ENCODE data around the gene ANKAR. TPM values are rescaled to one million over a fixed set of nuclear protein-coding genes. Genes with fewer than 3 reads are reported as not detected.

The ANKAR gene
- total RNA-seq, 4 donors from 2014 or later: 7.9 to 19.1 (median 11.2) TPM

DNA sequence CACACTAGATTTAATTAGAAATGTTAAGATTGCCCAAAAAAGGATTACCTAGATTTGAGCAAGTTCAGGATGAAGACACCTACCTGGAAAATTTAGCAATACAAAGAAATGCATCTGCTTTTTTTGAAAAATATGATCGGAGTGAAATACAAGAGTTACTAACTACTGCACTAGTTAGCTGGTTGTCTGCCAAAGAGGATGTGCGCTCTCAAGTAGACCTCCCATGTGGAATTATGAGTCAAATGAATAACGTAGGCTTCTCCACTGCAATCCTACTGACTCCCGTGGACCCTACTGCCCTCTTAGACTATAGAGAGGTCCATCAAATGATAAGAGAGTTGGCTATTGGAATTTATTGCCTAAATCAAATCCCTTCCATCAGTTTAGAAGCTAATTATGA, 2.0 kb downstream of the ANKAR start:
- 60% methylated on average over 4 of the region's 4 CpGs for WGBS
- no peak overlapping the region for H3K27ac ChIP-seq (replicated peaks in 1 of 4)
- H3K27me3 ChIP-seq: no peaks in the 10 kb centered on the region
- no peak overlapping the region for H3K4me3 ChIP-seq
- H3K4me1 ChIP-seq: peaks cover 14 to 43% (median 29%) of the 10 kb centered on the region in 4 donors
- intact Hi-C loops (cut with DNase I): no loop called here
- TF ChIP-seq POLR2A (IDR thresholded peaks at IDR 0.05; ENCODE audit: low read depth) (no peak), POLR2AphosphoS5 (IDR thresholded peaks at IDR 0.05) (no peak), EP300 (IDR thresholded peaks at IDR 0.05) (no peak)
- TF ChIP-seq, protein P1, sequence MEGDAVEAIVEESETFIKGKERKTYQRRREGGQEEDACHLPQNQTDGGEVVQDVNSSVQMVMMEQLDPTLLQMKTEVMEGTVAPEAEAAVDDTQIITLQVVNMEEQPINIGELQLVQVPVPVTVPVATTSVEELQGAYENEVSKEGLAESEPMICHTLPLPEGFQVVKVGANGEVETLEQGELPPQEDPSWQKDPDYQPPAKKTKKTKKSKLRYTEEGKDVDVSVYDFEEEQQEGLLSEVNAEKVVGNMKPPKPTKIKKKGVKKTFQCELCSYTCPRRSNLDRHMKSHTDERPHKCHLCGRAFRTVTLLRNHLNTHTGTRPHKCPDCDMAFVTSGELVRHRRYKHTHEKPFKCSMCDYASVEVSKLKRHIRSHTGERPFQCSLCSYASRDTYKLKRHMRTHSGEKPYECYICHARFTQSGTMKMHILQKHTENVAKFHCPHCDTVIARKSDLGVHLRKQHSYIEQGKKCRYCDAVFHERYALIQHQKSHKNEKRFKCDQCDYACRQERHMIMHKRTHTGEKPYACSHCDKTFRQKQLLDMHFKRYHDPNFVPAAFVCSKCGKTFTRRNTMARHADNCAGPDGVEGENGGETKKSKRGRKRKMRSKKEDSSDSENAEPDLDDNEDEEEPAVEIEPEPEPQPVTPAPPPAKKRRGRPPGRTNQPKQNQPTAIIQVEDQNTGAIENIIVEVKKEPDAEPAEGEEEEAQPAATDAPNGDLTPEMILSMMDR (IDR thresholded peaks at IDR 0.05): no peak
- DNase-seq (ENCODE audit: extremely low spot score): no peak
- peaks cover 0 to 12% (median 8%) of the 10 kb centered on the region in 4 donors for H3K36me3 ChIP-seq
- peaks cover 0 to 7% (median 0%) of the 10 kb centered on the region in 4 donors for H3K9me3 ChIP-seq

DNA sequence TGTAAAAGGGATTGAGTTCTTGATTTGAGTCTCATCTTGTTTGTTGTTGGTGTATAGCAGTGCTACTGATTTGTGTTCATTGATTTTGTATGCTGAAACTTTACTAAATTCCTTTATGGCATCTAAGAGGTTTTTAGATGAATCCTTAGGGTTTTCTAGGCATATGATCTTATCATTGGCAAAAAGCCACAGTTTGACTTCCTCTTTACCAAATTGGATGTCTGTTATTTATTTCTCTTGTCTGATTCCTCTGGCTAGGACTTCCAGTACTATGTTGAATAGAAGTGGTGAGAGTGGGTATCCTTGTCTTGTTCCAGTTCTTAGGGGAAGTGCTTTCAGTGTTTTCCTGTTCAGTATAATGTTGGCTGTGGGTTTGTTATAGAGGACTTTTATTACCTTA, 4.8 kb downstream of the ANKAR start:
- DNase-seq (ENCODE audit: extremely low spot score): no peak
- Histone ChIP-seq H3K36me3 (peaks cover 0 to 4% (median 0%) of the 10 kb centered on the region in 4 donors), H3K27ac (replicated peaks in 1 of 4) (no peak overlapping the region), H3K4me1 (peaks cover 9 to 41% (median 29%) of the 10 kb centered on the region in 4 donors), H3K9me3 (peaks cover 0 to 7% (median 0%) of the 10 kb centered on the region in 4 donors), H3K4me3 (no peak overlapping the region), H3K27me3 (no peaks in the 10 kb centered on the region)
- intact Hi-C loops (cut with DNase I): no loop called here
- no peak for TF ChIP-seq POLR2A (IDR thresholded peaks at IDR 0.05; ENCODE audit: low read depth)
- no peak for TF ChIP-seq POLR2AphosphoS5 (IDR thresholded peaks at IDR 0.05)
- TF ChIP-seq, protein P1 (IDR thresholded peaks at IDR 0.05): no peak
- TF ChIP-seq EP300 (IDR thresholded peaks at IDR 0.05): no peak

DNA sequence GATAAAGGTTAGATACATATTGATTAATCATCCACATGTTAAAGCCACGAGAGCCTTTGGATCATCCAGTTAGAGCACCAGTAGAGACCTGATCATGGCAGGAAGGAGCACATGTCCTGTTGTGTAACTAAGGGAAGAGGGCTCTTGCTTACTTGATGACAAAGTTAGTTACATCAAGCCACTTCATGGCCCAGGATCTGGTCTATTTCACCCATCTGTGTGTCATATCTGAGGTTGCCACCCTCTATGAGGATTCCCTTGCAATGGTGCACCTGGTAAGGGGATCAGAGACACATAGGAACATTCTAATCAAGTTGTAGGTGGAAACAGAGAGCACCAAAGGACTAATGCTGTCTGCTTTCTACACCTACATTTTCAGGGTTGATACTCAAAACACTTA, 6.7 kb downstream of the ANKAR start:
- H3K27me3 ChIP-seq: no peaks in the 10 kb centered on the region
- intact Hi-C loops (cut with DNase I): no loop called here
- WGBS: 92% methylated on average over 1 of the region's 1 CpG
- peaks cover 0 to 4% (median 0%) of the 10 kb centered on the region in 4 donors for H3K36me3 ChIP-seq
- H3K27ac ChIP-seq (replicated peaks in 1 of 4): no peak overlapping the region
- H3K9me3 ChIP-seq: peaks cover 0 to 7% (median 0%) of the 10 kb centered on the region in 4 donors
- H3K4me1 ChIP-seq: peaks cover 0 to 38% (median 27%) of the 10 kb centered on the region in 4 donors
- TF ChIP-seq, protein P1 (IDR thresholded peaks at IDR 0.05): no peak
- DNase-seq (ENCODE audit: extremely low spot score): no peak
- H3K4me3 ChIP-seq: no peak overlapping the region

DNA sequence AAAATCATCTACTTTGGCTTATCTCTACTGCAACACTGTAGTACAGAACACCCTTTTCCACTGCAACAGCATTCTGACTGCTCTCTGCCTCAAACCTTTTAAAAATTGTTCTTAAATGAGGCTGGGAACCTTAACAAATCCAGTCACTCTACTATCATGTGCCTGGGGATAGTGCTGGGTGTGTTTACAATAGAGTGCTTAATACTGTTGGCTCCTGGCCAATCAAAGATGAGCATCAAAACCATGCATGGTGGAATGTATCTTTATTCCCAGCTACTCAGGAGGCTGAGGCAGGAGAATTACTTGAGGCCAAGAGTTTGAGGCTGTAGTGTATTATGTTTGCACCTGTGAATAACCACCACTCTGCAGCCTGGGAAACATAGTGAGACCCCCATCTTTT, 7.4 kb downstream of the ANKAR start:
- H3K9me3 ChIP-seq: peaks cover 0 to 7% (median 0%) of the 10 kb centered on the region in 4 donors
- H3K4me3 ChIP-seq: no peak overlapping the region
- DNase-seq (ENCODE audit: extremely low spot score): no peak
- peaks cover 0 to 31% (median 22%) of the 10 kb centered on the region in 4 donors for H3K4me1 ChIP-seq
- peaks cover 0 to 4% (median 0%) of the 10 kb centered on the region in 4 donors for H3K36me3 ChIP-seq
- no peak for TF ChIP-seq EP300 (IDR thresholded peaks at IDR 0.05)
- no peaks in the 10 kb centered on the region for H3K27me3 ChIP-seq
- intact Hi-C loops (cut with DNase I): no loop called here
- H3K27ac ChIP-seq (replicated peaks in 1 of 4): no peak overlapping the region

DNA sequence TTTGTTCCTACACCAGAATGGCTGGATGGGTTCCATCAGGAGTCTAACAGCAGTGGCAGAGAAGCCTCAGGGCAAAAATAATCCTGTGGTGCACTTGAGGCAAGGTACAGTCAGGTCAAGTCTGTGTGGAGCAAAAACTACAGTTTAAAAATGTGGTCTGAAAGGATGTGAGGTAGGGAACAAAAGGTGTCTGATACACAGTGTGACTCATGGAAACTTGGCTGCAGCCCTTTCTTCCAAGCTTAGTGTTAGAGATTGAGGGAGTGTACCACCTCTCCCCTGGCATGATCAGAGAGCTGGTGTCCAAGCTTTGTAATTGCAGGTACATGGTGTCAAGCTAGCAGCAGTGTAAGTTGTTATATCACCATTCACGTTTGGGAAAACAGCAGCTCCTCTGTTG, 8.9 kb downstream of the ANKAR start:
- Histone ChIP-seq H3K36me3 (no peaks in the 10 kb centered on the region), H3K27me3 (no peaks in the 10 kb centered on the region), H3K4me3 (no peak overlapping the region), H3K4me1 (peaks cover 0 to 30% (median 21%) of the 10 kb centered on the region in 4 donors), H3K9me3 (peaks cover 0 to 5% (median 0%) of the 10 kb centered on the region in 4 donors), H3K27ac (replicated peaks in 1 of 4) (no peak overlapping the region)
- intact Hi-C loops (cut with DNase I): no loop called here
- no peak for DNase-seq (ENCODE audit: extremely low spot score)
- 57% methylated on average over 1 of the region's 1 CpG for WGBS
- no peak for TF ChIP-seq POLR2AphosphoS5 (IDR thresholded peaks at IDR 0.05)
- TF ChIP-seq EP300 (IDR thresholded peaks at IDR 0.05): no peak
- TF ChIP-seq, protein P1 (IDR thresholded peaks at IDR 0.05): no peak
- TF ChIP-seq POLR2A (IDR thresholded peaks at IDR 0.05; ENCODE audit: low read depth): no peak

Data from esophagus muscularis mucosa (tissue), 4 donors.